ENCODE data around the gene MAGEF1.
A peak's percentile ranks its signal among the peaks of the same experiment; 100 is the strongest.

MAGEF1 gene

GRCh38 chr3:184719709-184720108 lies 7.8 kb upstream of the MAGEF1 start:
- no peak for DNase-seq

DNA sequence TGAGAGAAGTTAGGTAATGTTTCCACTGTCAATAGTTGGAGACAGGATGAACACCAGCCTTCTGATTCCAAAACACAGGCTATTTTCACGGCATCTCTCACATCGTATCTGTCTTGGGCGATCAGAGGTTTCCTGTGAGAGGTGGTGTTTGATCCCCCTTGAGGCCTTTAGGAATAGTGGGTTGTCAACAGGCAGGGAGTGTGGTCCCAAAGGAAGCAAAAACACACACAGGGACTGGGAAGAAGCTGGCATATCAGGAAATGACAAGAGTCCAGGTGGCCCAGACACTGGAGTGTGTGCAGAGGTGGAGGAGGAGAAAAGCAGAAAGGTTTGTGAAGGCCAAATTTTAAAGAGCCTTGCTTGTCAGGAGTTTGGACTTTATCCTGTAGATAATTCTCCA lies 6.6 kb upstream of the MAGEF1 start:
- no peak for DNase-seq

GRCh38 chr3:184717399-184717983 lies 5.6 kb upstream of the MAGEF1 start:
- DNase-seq = peak; percentile 44

GRCh38 chr3:184716622-184717398 lies 4.9 kb upstream of the MAGEF1 start:
- peak; percentile 72 for DNase-seq

- DNase-seq = no peak
Measured at GRCh38 chr3:184715943-184716621, 4.2 kb upstream of the MAGEF1 start.

DNA sequence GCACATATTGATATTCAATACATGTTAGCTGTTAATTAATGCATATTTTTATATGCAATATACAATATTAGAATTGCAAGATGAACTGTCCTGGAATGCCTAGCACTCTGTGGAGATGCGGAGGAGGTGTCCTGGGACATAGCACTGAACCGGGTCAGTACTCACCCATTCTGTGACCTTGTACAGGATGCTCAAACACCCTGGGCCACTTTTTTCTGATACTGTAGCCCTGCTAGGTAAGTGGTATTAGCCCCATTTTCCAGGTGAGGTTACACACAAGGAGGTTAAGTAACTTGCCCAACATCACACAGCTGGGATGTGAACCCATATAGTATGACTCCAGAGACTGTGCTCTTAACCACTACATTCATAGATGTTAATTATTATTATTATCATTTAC lies 1.7 kb upstream of the MAGEF1 start:
- DNase-seq = no peak

GRCh38 chr3:184713040-184713355 lies 1.1 kb upstream of the MAGEF1 start:
- DNase-seq = no peak

GRCh38 chr3:184712248-184713039 lies 580 bp upstream of the MAGEF1 start:
- DNase-seq = no peak

- peak; percentile 42 for DNase-seq
Measured at GRCh38 chr3:184710870-184711492, 883 bp downstream of the MAGEF1 start.

DNA sequence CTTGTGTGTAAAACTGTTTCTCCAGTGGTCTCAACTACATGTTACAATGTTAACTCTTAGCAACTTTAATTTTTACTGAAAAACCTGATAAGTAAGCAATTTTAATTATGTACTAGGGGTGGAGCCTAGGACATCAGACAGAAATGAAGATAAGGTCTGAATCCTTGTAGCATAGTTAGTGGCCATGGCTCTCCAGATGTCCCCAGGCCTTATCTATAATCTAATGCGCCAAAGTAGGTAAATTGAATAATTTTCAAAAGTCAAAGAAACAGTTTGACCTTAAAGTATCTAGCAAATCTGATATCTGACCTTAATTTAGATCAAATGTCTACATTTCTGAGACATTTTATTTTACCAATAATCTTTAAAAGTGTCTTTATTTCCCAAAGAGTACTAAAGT lies 8.2 kb downstream of the MAGEF1 start:
- DNase-seq = no peak

DNA sequence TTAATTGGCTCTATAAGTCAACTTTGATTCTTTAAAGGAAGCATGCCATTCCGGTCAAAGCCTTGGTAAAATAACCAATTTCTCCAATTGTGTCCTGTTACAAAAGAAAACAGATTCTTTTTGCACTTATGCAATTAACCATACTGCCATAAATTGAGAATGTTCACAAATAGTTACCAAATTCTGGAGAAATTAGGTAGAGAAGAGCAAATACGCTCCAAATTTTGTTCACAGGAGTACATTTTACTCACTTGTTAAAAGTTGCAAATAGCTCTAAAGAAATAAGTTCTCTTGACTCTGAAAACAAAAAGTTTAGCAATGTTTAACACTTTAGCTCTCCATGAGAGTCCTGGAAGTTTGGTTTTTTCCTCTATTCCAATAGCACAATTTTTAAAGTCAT lies 11.1 kb downstream of the MAGEF1 start:
- DNase-seq = no peak

GRCh38 chr3:184697845-184698244 lies 14.0 kb downstream of the MAGEF1 start:
- no peak for DNase-seq

GRCh38 chr3:184696697-184697096 lies 15.2 kb downstream of the MAGEF1 start:
- peak; percentile 88 for DNase-seq

GRCh38 chr3:184694716-184695115 lies 17.1 kb downstream of the MAGEF1 start:
- no peak for DNase-seq

DNA sequence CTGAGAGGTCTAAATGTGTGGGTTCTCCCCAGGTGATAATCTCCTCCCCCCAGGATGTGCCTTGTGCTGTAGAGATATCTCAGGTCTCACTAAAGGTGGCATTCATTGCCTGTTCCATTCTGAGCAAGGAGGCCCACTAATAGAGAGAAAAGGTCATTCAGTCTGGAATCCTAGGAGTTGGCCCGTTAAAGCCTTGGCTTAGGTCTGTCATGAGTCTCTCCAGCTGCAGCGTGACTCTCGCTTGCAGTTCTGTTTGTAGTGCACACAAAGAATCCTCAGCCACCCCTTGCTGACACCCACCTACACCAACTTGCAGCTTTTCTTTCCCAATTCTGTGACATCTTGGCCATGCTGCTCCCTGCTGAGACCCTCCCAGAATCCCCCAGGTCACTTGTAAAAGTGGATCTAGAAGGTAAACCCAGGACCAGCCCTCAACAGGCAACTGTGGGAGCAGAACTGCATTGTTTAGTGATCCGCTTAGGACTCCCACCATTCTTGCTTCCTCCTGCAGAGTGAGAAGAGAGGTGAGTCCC lies 17.7 kb downstream of the MAGEF1 start:
- no peak for DNase-seq

DNA sequence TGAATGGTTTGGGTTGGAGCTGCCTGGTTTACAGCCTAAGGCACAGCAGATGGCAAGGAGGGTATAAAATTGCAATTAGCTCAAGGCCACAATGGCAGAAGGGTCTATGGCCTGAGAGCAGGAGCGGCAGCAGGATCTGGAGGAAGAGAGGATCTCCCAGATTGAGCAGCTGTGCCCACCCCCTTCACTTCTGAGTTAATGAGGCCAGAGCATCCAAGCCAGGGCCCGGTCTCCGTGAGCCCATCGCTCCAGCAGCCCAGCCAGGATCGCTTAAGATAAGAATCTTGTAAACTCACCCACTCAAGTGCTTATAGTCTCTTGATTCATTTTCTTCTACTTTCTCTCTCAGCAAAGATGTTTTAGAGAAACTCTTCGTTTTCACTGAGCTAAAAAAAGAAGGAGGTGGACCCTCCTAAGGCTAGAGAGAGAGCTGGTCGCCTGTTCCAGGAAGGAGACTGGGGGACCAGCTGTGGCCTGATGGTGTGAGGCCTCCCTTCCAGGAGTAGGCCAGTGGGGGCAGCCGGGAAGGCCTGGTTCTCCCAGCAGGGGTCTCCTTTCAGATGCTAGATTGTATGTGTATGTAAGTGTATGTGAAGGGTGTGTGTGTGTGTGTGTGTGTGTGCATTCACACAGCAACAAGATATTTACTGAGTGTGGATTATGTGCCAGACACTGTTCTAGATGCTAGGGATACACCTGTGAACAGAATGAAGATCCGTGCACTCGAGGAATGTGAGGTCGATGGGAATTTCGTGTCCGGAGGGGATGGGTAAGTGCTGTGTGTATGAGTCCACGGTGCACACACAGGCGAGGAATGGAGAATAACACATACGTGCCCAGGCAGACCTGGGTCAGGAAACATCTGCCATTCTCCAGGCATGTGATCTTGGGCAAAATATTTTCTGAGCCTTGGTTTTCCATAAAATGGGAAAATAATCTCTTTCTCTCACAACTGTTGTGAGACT lies 18.6 kb downstream of the MAGEF1 start:
- DNase-seq = peak; percentile 81

- DNase-seq = peak; percentile 94
Measured at GRCh38 chr3:184691397-184692231, 20.2 kb downstream of the MAGEF1 start.

GRCh38 chr3:184690192-184690883 lies 21.5 kb downstream of the MAGEF1 start:
- DNase-seq = peak; percentile 78

GRCh38 chr3:184688882-184689271 lies 23.0 kb downstream of the MAGEF1 start:
- DNase-seq = no peak

Measured in right hindlimb (tissue), 1 donor.